Parathyroid adenoma (tissue), 2 donors: Measurements from ENCODE around the gene MOBP.
A peak's percentile ranks its signal among the peaks of the same experiment; 100 is the strongest.

ENCODE experiments used
- H2AFZ ChIP-seq: fragments of 300-600 bp; sonication (generic); one replicate; pipeline ENCODE4 v1.7.0; 2017; ENCODE audit warnings: antibody characterized with exemption, mild to moderate bottlenecking
- H3K27ac ChIP-seq: fragments of 300-600 bp; sonication (generic); one replicate; pipeline ENCODE4 v1.7.0; 2017
- H3K27me3 ChIP-seq: fragments of 300-600 bp; sonication (generic); one replicate; pipeline ENCODE4 v1.7.0; 2017; ENCODE audit warnings: low read length; ENCODE audit not compliant: control insufficient read depth, insufficient read depth
- H3K36me3 ChIP-seq: fragments of 300-600 bp; sonication (generic); one replicate; pipeline ENCODE4 v1.7.0; 2017; ENCODE audit warnings: low read length; ENCODE audit not compliant: control insufficient read depth, insufficient read depth
- H3K4me1 ChIP-seq: fragments of 300-600 bp; sonication (generic); one replicate; pipeline ENCODE4 v1.7.0; 2017; ENCODE audit warnings: control low read depth
- H3K4me2 ChIP-seq: fragments of 300-600 bp; sonication (generic); one replicate; pipeline ENCODE4 v1.7.0; 2017; ENCODE audit warnings: low read length
- H3K4me3 ChIP-seq: fragments of 300-600 bp; sonication (generic); one replicate; pipeline ENCODE4 v1.7.0; 2017; ENCODE audit warnings: low read depth, low read length
- H3K79me2 ChIP-seq: fragments of 300-600 bp; sonication (generic); one replicate; pipeline ENCODE4 v1.7.0; 2017; ENCODE audit warnings: control low read depth
- H3K9ac ChIP-seq: fragments of 300-600 bp; sonication (generic); one replicate; pipeline ENCODE4 v1.7.0; 2017; ENCODE audit warnings: mild to moderate bottlenecking
- H3K9me3 ChIP-seq: fragments of 300-600 bp; sonication (generic); one replicate; pipeline ENCODE4 v1.7.0; 2017; ENCODE audit warnings: low read length; ENCODE audit not compliant: control insufficient read depth
- CTCF ChIP-seq: fragments of 300-600 bp; sonication (generic); IDR thresholded peaks from one replicate; pipeline ENCODE4 v1.7.0; 2017; ENCODE audit warnings: antibody characterized with exemption, mild to moderate bottlenecking
- donor health status: primary hyperparathyroidism.

The MOBP gene

GRCh38 chr3:39443530-39443929 is 23.9 kb upstream of the MOBP start:
- no peak overlapping the region for H3K4me3 ChIP-seq
- peak overlapping the region; percentile 85 for H3K27ac ChIP-seq
- peak overlapping the region; percentile 51 for H2AFZ ChIP-seq
- no peaks in the 10 kb centered on the region for H3K9me3 ChIP-seq
- H3K27me3 ChIP-seq, result no peaks in the 10 kb centered on the region
- peaks cover 50% of the 10 kb centered on the region for H3K4me1 ChIP-seq
- no peak overlapping the region for H3K4me2 ChIP-seq
- H3K9ac ChIP-seq, result no peak overlapping the region
- no peaks in the 10 kb centered on the region for H3K79me2 ChIP-seq
- peak; percentile 61 for TF ChIP-seq CTCF
- no peaks in the 10 kb centered on the region for H3K36me3 ChIP-seq

GRCh38 chr3:39445927-39446326 is 21.6 kb upstream of the MOBP start:
- Histone ChIP-seq H3K36me3 (no peaks in the 10 kb centered on the region), H3K9ac (no peak overlapping the region), H2AFZ (peak overlapping the region; percentile 18)

GRCh38 chr3:39446444-39446843 is 21.0 kb upstream of the MOBP start:
- H3K36me3 ChIP-seq, result no peaks in the 10 kb centered on the region
- H3K4me1 ChIP-seq, result peaks cover 55% of the 10 kb centered on the region
- no peaks in the 10 kb centered on the region for H3K27me3 ChIP-seq
- no peak overlapping the region for H3K9ac ChIP-seq
- no peak overlapping the region for H2AFZ ChIP-seq
- no peaks in the 10 kb centered on the region for H3K9me3 ChIP-seq
- peak overlapping the region; percentile 12 for H3K4me3 ChIP-seq
- H3K79me2 ChIP-seq, result no peaks in the 10 kb centered on the region
- peak overlapping the region; percentile 58 for H3K4me2 ChIP-seq
- TF ChIP-seq CTCF, result no peak
- peak overlapping the region; percentile 86 for H3K27ac ChIP-seq

More at GRCh38 chr3:39445927-39446326, 21.6 kb upstream of the MOBP start:
- TF ChIP-seq CTCF, result no peak
- peak overlapping the region; percentile 58 for H3K4me2 ChIP-seq
- peaks cover 55% of the 10 kb centered on the region for H3K4me1 ChIP-seq
- no peaks in the 10 kb centered on the region for H3K27me3 ChIP-seq
- peak overlapping the region; percentile 86 for H3K27ac ChIP-seq
- no peaks in the 10 kb centered on the region for H3K9me3 ChIP-seq
- H3K79me2 ChIP-seq, result no peaks in the 10 kb centered on the region
- no peak overlapping the region for H3K4me3 ChIP-seq

- Histone ChIP-seq H3K36me3 (no peaks in the 10 kb centered on the region), H3K9me3 (no peaks in the 10 kb centered on the region), H3K4me1 (peaks cover 48% of the 10 kb centered on the region), H3K27ac (peak overlapping the region; percentile 86), H3K27me3 (no peaks in the 10 kb centered on the region), H2AFZ (peak overlapping the region; percentile 69), H3K4me3 (no peak overlapping the region), H3K4me2 (peak overlapping the region; percentile 21), H3K9ac (no peak overlapping the region), H3K79me2 (no peaks in the 10 kb centered on the region)
- peak; percentile 93 for TF ChIP-seq CTCF
These were observed 19.6 kb upstream of the MOBP start for GRCh38 chr3:39447637-39448483.
